ENCODE results near the gene AUTS2.

GRCh38 chr7:70725448-70725847, 1127.2 kb downstream of the AUTS2 start:
- TF ChIP-seq TARDBP (IDR thresholded peaks at IDR 0.05; ENCODE audit: borderline replicate concordance) (no peak), NR2C1 (IDR thresholded peaks at IDR 0.05) (no peak), POLR2A (IDR thresholded peaks at IDR 0.05; ENCODE audit: low read depth, low read length) (no peak), ZSCAN29 (IDR thresholded peaks at IDR 0.05) (no peak), NR2C2 (IDR thresholded peaks at IDR 0.05; ENCODE audit: borderline replicate concordance, control insufficient read depth, insufficient read length, low read depth) (no peak), MXI1 (IDR thresholded peaks at IDR 0.05; ENCODE audit: low read depth, low read length) (no peak)

Data from GM12878 (cell line).